ENCODE results near the gene LDLRAP1. TPM values are rescaled to one million over a fixed set of nuclear protein-coding genes. Genes with fewer than 3 reads are reported as not detected.

Gene LDLRAP1
- total RNA-seq, 1 experiment from 2014 or later: 26.0 TPM

DNA sequence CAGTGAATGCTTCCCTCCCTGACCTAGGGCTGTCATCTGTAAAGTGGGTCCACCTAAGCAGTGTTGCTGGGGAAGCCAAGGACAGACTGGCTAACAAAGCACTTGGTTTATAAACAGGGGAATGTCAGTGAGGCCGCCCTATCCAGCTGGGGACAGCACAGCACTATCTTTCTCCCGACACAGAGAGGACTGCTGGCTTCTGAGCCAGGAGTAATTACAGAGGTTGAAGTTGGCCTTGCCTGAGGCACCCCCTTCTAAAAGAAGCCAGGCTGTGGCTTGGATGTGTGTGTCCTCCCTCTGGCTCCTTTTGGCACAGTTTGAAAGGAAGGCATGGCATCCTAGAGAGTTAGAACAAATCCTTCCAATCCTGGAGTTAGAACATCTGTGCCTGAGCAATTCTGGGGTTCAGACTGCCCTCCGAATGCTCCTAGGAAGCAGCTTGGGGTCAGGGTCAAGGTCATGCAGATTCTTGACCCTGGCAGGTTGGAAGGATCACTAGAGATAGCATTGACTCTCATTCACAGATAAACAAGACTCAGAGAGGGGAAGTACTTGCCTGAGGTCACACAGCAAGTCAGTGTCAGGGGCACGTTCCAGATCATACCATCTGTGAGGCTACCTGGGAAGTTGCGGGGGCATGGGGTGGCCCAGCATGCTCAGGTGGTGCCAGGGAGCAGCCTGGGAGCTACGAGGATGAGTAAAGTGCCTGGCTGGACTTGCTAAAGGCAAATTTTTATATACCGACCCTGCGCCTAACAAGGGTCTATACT, 1.3 kb upstream of the LDLRAP1 start:
- no peak overlapping the region for H3K27ac ChIP-seq (ENCODE audit: low read depth, low read length)
- H3K9ac ChIP-seq (ENCODE audit: low read length): no peak overlapping the region
- H2AFZ ChIP-seq (ENCODE audit: low read depth, low read length, poor library complexity, severe bottlenecking): no peak overlapping the region
- no peak overlapping the region for H3K4me2 ChIP-seq (ENCODE audit: low read length)
- no peaks in the 10 kb centered on the region for H3K36me3 ChIP-seq (ENCODE audit: control insufficient read depth in 1 of 2, insufficient read depth in 2 of 2, low read length in 2 of 2)
- no TSS peak for BruUV-seq (replicated peaks)
- POLR2A ChIA-PET: no interaction called here
- TF ChIP-seq ELF1 (IDR thresholded peaks at IDR 0.05; ENCODE audit: borderline replicate concordance, low read depth): no peak
- TF ChIP-seq, protein P1, sequence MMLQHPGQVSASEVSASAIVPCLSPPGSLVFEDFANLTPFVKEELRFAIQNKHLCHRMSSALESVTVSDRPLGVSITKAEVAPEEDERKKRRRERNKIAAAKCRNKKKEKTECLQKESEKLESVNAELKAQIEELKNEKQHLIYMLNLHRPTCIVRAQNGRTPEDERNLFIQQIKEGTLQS (IDR thresholded peaks at IDR 0.05): no peak
- TF ChIP-seq, protein P2, sequence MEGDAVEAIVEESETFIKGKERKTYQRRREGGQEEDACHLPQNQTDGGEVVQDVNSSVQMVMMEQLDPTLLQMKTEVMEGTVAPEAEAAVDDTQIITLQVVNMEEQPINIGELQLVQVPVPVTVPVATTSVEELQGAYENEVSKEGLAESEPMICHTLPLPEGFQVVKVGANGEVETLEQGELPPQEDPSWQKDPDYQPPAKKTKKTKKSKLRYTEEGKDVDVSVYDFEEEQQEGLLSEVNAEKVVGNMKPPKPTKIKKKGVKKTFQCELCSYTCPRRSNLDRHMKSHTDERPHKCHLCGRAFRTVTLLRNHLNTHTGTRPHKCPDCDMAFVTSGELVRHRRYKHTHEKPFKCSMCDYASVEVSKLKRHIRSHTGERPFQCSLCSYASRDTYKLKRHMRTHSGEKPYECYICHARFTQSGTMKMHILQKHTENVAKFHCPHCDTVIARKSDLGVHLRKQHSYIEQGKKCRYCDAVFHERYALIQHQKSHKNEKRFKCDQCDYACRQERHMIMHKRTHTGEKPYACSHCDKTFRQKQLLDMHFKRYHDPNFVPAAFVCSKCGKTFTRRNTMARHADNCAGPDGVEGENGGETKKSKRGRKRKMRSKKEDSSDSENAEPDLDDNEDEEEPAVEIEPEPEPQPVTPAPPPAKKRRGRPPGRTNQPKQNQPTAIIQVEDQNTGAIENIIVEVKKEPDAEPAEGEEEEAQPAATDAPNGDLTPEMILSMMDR (IDR thresholded peaks at IDR 0.05 in 2 of 3, conservative IDR thresholded peaks at IDR 0.05 in 1 of 3; ENCODE audit: borderline replicate concordance in 1 of 3, insufficient read depth in 1 of 3, low read depth in 2 of 3, low read length in 2 of 3): no peak
- TF ChIP-seq, protein P3, sequence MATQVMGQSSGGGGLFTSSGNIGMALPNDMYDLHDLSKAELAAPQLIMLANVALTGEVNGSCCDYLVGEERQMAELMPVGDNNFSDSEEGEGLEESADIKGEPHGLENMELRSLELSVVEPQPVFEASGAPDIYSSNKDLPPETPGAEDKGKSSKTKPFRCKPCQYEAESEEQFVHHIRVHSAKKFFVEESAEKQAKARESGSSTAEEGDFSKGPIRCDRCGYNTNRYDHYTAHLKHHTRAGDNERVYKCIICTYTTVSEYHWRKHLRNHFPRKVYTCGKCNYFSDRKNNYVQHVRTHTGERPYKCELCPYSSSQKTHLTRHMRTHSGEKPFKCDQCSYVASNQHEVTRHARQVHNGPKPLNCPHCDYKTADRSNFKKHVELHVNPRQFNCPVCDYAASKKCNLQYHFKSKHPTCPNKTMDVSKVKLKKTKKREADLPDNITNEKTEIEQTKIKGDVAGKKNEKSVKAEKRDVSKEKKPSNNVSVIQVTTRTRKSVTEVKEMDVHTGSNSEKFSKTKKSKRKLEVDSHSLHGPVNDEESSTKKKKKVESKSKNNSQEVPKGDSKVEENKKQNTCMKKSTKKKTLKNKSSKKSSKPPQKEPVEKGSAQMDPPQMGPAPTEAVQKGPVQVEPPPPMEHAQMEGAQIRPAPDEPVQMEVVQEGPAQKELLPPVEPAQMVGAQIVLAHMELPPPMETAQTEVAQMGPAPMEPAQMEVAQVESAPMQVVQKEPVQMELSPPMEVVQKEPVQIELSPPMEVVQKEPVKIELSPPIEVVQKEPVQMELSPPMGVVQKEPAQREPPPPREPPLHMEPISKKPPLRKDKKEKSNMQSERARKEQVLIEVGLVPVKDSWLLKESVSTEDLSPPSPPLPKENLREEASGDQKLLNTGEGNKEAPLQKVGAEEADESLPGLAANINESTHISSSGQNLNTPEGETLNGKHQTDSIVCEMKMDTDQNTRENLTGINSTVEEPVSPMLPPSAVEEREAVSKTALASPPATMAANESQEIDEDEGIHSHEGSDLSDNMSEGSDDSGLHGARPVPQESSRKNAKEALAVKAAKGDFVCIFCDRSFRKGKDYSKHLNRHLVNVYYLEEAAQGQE (IDR thresholded peaks at IDR 0.05; ENCODE audit: low read depth): no peak
- no peak for TF ChIP-seq EZH2phosphoT487 (IDR thresholded peaks at IDR 0.05; ENCODE audit: borderline replicate concordance)
- no peak for TF ChIP-seq SRF (IDR thresholded peaks at IDR 0.05; ENCODE audit: low read depth)
- TF ChIP-seq EZH2 (IDR thresholded peaks at IDR 0.05): no peak
- no peak for TF ChIP-seq POLR2A (IDR thresholded peaks at IDR 0.05; ENCODE audit: borderline replicate concordance, extremely low read depth, insufficient read depth, insufficient read length)
- TF ChIP-seq FOSL1 (IDR thresholded peaks at IDR 0.05; ENCODE audit: low read depth): no peak
- no peak for TF ChIP-seq YY1 (IDR thresholded peaks at IDR 0.05; ENCODE audit: extremely low read depth, insufficient replicate concordance, low read depth, low read length)
- no peak for TF ChIP-seq TCF7L2 (IDR thresholded peaks at IDR 0.05; ENCODE audit: borderline replicate concordance, extremely low read depth, insufficient read depth, insufficient read length)
- no peak for TF ChIP-seq SP1 (IDR thresholded peaks at IDR 0.05; ENCODE audit: low read depth)
- TF ChIP-seq RAD21 (IDR thresholded peaks at IDR 0.05; ENCODE audit: low read depth): no peak
- TF ChIP-seq, protein P4, sequence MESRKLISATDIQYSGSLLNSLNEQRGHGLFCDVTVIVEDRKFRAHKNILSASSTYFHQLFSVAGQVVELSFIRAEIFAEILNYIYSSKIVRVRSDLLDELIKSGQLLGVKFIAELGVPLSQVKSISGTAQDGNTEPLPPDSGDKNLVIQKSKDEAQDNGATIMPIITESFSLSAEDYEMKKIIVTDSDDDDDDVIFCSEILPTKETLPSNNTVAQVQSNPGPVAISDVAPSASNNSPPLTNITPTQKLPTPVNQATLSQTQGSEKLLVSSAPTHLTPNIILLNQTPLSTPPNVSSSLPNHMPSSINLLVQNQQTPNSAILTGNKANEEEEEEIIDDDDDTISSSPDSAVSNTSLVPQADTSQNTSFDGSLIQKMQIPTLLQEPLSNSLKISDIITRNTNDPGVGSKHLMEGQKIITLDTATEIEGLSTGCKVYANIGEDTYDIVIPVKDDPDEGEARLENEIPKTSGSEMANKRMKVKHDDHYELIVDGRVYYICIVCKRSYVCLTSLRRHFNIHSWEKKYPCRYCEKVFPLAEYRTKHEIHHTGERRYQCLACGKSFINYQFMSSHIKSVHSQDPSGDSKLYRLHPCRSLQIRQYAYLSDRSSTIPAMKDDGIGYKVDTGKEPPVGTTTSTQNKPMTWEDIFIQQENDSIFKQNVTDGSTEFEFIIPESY (IDR thresholded peaks at IDR 0.05; ENCODE audit: extremely low read depth, insufficient replicate concordance, low read length): no peak
- CTCF ChIA-PET: no interaction called here
- no peaks in the 10 kb centered on the region for H3K9me2 ChIP-seq (ENCODE audit: insufficient read depth)
- ATAC-seq (no peak), DNase-seq (ENCODE audit: low read depth, low spot score) (no peak)
- H4K20me1 ChIP-seq (ENCODE audit: insufficient read depth): no peaks in the 10 kb centered on the region; the same call in 1 of the 2 replicates
- H3K4me1 ChIP-seq (ENCODE audit: control insufficient read depth in 1 of 2, insufficient read depth in 2 of 2, low read length in 2 of 2): peaks cover 15 to 33% of the 10 kb centered on the region in 2 experiments
- intact Hi-C loops (cut with micrococcal nuclease): loop anchor here (10.0 kb wide), 1 partner anchor 453 kb away; the partner anchor contains the start of gene PAFAH2
- H3K27me3 ChIP-seq (ENCODE audit: insufficient read depth, low read length): no peaks in the 10 kb centered on the region
- RAD21 ChIA-PET (ENCODE audit: low non-redundant PET in 1 of 2, low total read pairs in 2 of 2, uncharacterized antibody in 2 of 2, unreplicated experiment in 2 of 2): no interaction called here
- no peak overlapping the region for H3K4me3 ChIP-seq (replicated peaks in 1 of 2; ENCODE audit: low read depth in 1 of 2, low read length in 2 of 2)
- peaks cover 24% of the 10 kb centered on the region for H3K79me2 ChIP-seq (ENCODE audit: insufficient read depth, low read length)
- no peaks in the 10 kb centered on the region for H3K9me3 ChIP-seq (ENCODE audit: control insufficient read depth in 1 of 2, insufficient read depth in 1 of 2, low read depth in 1 of 2, low read length in 2 of 2)

Data from HCT116 (cell line).